Epithelial cell of esophagus (primary cell): ENCODE results near the gene CFAP46.

ENCODE experiments used
- DNase-seq: peaks from one replicate; pipeline ENCODE4 v3.0.0; 2010; ENCODE audit warnings: low read depth
- H3K4me3 ChIP-seq: 2 replicates; pipeline ENCODE4 v1.5.1; 2011; ENCODE audit warnings: mild to moderate bottlenecking, low read length, control low read depth
- CTCF ChIP-seq: IDR thresholded peaks from 2 replicates; pipeline ENCODE4 v1.5.1; 2011; ENCODE audit warnings: low read depth, mild to moderate bottlenecking, low read length, control low read depth, inconsistent platforms; ENCODE audit not compliant: insufficient read depth; ENCODE audit errors: missing control alignments

Gene CFAP46

GRCh38 chr10:132835848-132836233 is 106.5 kb downstream of the CFAP46 start:
- no peak overlapping the region for H3K4me3 ChIP-seq
- no peak for TF ChIP-seq CTCF
- DNase-seq = no peak

GRCh38 chr10:132834891-132835847 is 107.2 kb downstream of the CFAP46 start:
- DNase-seq = no peak
- H3K4me3 ChIP-seq = no peak overlapping the region
- no peak for TF ChIP-seq CTCF

- TF ChIP-seq CTCF = no peak
- DNase-seq = no peak
- no peak overlapping the region for H3K4me3 ChIP-seq
Measured at GRCh38 chr10:132834311-132834761, 108.0 kb downstream of the CFAP46 start.

GRCh38 chr10:132833421-132834111 is 108.8 kb downstream of the CFAP46 start:
- no peak for TF ChIP-seq CTCF
- DNase-seq = no peak
- no peak overlapping the region for H3K4me3 ChIP-seq

GRCh38 chr10:132832186-132832969 is 110.0 kb downstream of the CFAP46 start:
- no peak overlapping the region for H3K4me3 ChIP-seq
- TF ChIP-seq CTCF = no peak
- DNase-seq = no peak

GRCh38 chr10:132829403-132829802 is 113.0 kb downstream of the CFAP46 start:
- H3K4me3 ChIP-seq = no peak overlapping the region
- DNase-seq = no peak
- TF ChIP-seq CTCF = no peak
